GM12878 (cell line): ENCODE measurements around the gene FMO3. TPM values are rescaled to one million over a fixed set of nuclear protein-coding genes. Genes with fewer than 3 reads are reported as not detected.

Source experiments
- ATAC-seq: fragments of 200-7000 bp; cut with Tn5 transposase; 3 replicates; pipeline ENCODE4 v1.9.1; 2020; ENCODE audit warnings: mild to moderate bottlenecking, moderate library complexity
- BruUV-seq: library from RNA; stranded (reverse); fragments of 400-500 nt; replicated peaks from 2 replicates; lab custom pipeline; 2021; lab: Mats Ljungman, UMichigan
- CTCF ChIA-PET: fragments of 300-600 bp; sonication (Branson Sonifier 250); formaldehyde crosslinking; extraction: SDS; loops from one replicate; lab custom pipeline; 2021; ENCODE audit warnings: inconsistent platforms; lab: Yijun Ruan, JAX
- POLR2A ChIA-PET: fragments of 350-600 bp; formaldehyde crosslinking; extraction: SDS; loops from one replicate; lab custom pipeline; 2021; ENCODE audit warnings: inconsistent platforms; lab: Charles Lee
- RAD21 ChIA-PET: fragments of 300-600 bp; sonication (Branson Sonifier 250); formaldehyde crosslinking; loops from one replicate; lab custom pipeline; 2023; ENCODE audit warnings: antibody characterized with exemption; ENCODE audit not compliant: unreplicated experiment; lab: Charles Lee
- SMC1A ChIA-PET: fragments of 300-600 bp; sonication (Branson Sonifier 250); formaldehyde crosslinking; loops from one replicate; lab custom pipeline; 2023; ENCODE audit not compliant: unreplicated experiment, uncharacterized antibody; lab: Charles Lee
- DNase-seq: peaks from one replicate; pipeline ENCODE4 v3.0.0-alpha.2; 2011; ENCODE audit warnings: low read depth, low spot score
- FAIRE-seq: peaks from 3 replicates; lab custom pipeline; 2011; peaks lifted over from hg19 to GRCh38; lab: Jason Lieb, UNC
- H2AFZ ChIP-seq: 2 replicates; pipeline ENCODE4 v1.6.0; 2011; ENCODE audit warnings: low read depth, low read length, control low read depth; ENCODE audit not compliant: control insufficient read depth
- H3K27ac ChIP-seq: 2 replicates; pipeline ENCODE4 v1.5.1; 2011; ENCODE audit warnings: control low read depth; ENCODE audit not compliant: control insufficient read depth, insufficient read depth
- H3K27me3 ChIP-seq, 2 experiments: replicated peaks in 1 of 2; 2 replicates each; pipeline versions ENCODE4 v1.6.0 to v1.6.1; 2011; ENCODE audit warnings: low read length in 1 of 2; ENCODE audit not compliant: control insufficient read depth in 2 of 2, insufficient read depth in 2 of 2
- H3K36me3 ChIP-seq, 2 experiments: 2 replicates each; pipeline ENCODE4 v1.5.1; 2011; ENCODE audit warnings: low read length in 1 of 2; ENCODE audit not compliant: control insufficient read depth in 2 of 2, insufficient read depth in 2 of 2
- H3K4me1 ChIP-seq: 2 replicates; pipeline ENCODE4 v1.6.1; 2011; ENCODE audit warnings: mild to moderate bottlenecking, low read length, moderate library complexity, mixed read lengths; ENCODE audit not compliant: control insufficient read depth, insufficient read depth
- H3K4me2 ChIP-seq: 2 replicates; pipeline ENCODE4 v1.6.0; 2011; ENCODE audit warnings: control low read depth; ENCODE audit not compliant: control insufficient read depth, insufficient read depth
- H3K4me3 ChIP-seq: fragments of 200-600 bp; sonication (generic); 2 replicates; pipeline ENCODE4 v1.5.1; 2016
- H3K79me2 ChIP-seq: 2 replicates; pipeline ENCODE4 v1.6.0; 2011; ENCODE audit warnings: low read length; ENCODE audit not compliant: control insufficient read depth, insufficient read depth
- H3K9ac ChIP-seq: 2 replicates; pipeline ENCODE4 v1.8.0; 2011; ENCODE audit warnings: low read length, control low read depth, mixed read lengths; ENCODE audit not compliant: control insufficient read depth, insufficient read depth
- H3K9me3 ChIP-seq: replicated peaks from 3 replicates; pipeline ENCODE4 v1.5.1; 2011; ENCODE audit warnings: mild to moderate bottlenecking, low read length; ENCODE audit not compliant: control insufficient read depth, insufficient read depth
- H4K20me1 ChIP-seq: 2 replicates; pipeline ENCODE4 v1.6.0; 2011; ENCODE audit not compliant: control insufficient read depth, insufficient read depth
- FOXK2 ChIP-seq: fragments of 450-650 bp; IDR thresholded peaks from 2 replicates; pipeline ENCODE4 v1.6.1; 2017; ENCODE audit warnings: mild to moderate bottlenecking, moderate library complexity
- MEF2A ChIP-seq: IDR thresholded peaks from 2 replicates; pipeline ENCODE4 v1.6.1; 2011; ENCODE audit warnings: low read depth, mild to moderate bottlenecking, low read length, moderate library complexity; ENCODE audit not compliant: insufficient read depth
- MTA2 ChIP-seq: fragments of 450-650 bp; IDR thresholded peaks from 2 replicates; pipeline ENCODE4 v1.6.1; 2016; ENCODE audit warnings: low read depth, mild to moderate bottlenecking, moderate library complexity
- MYC ChIP-seq: IDR thresholded peaks from 2 replicates; pipeline ENCODE4 v1.6.1; 2011; ENCODE audit warnings: mild to moderate bottlenecking, low read length, moderate library complexity, inconsistent platforms; ENCODE audit not compliant: insufficient read depth, insufficient replicate concordance, insufficient read length, severe bottlenecking
- NFYB ChIP-seq: IDR thresholded peaks from 2 replicates; pipeline ENCODE4 v1.6.1; 2011; ENCODE audit warnings: low read depth, mild to moderate bottlenecking, low read length, improper control_type of control experiment, moderate library complexity; ENCODE audit not compliant: insufficient read depth
- NRF1 ChIP-seq: conservative IDR thresholded peaks from 2 replicates; pipeline ENCODE4 v1.6.1; 2011; ENCODE audit warnings: mild to moderate bottlenecking, low read depth, low read length, improper control_type of control experiment
- SREBF1 ChIP-seq: IDR thresholded peaks from 2 replicates; pipeline ENCODE4 v1.6.1; 2012; ENCODE audit warnings: mild to moderate bottlenecking, low read length
- YBX1 ChIP-seq: fragments of 450-650 bp; IDR thresholded peaks from 2 replicates; pipeline ENCODE4 v1.6.1; 2016; ENCODE audit warnings: antibody characterized with exemption
- ZZZ3 ChIP-seq: IDR thresholded peaks from 2 replicates; pipeline ENCODE4 v1.6.1; 2011; ENCODE audit warnings: low read depth; ENCODE audit not compliant: control insufficient read depth, insufficient read length
- WGBS: methylation state at CpG from one replicate; pipeline ENCODE4 v1.1.6; 2016; ENCODE audit warnings: low lambda C conversion rate; ENCODE audit not compliant: insufficient replicate concordance, insufficient coverage; ENCODE audit errors: missing lambda C conversion rate; 5-methylcytosine and 5-hydroxymethylcytosine counted together
- in situ Hi-C: fragments of 300-500 bp; cut with MboI; formaldehyde crosslinking; loops from 9 replicates; pipeline ENCODE4 v1.14.3; 2018; ENCODE audit warnings: mixed read lengths
- intact Hi-C: fragments of 100-400 bp; cut with micrococcal nuclease; formaldehyde crosslinking; loops from one replicate; pipeline ENCODE4 v1.14.2; 2022; ENCODE audit not compliant: unreplicated experiment
- polyA plus RNA-seq, 11 experiments: library from polyadenylated mRNA; depleted of rRNA in 4 of 11; unstranded in 6 of 11; stranded (reverse) in 5 of 11; fragments of >200 nt; fragmentation: Nextera tagmentation in 4 of 11; fragmentation: Illumina TruSeq in 1 of 11; extraction: Ambion mirVana in 4 of 11; extraction: Trizol in 1 of 11; gene quantifications; 1 replicate in 1 of 11; 2 replicates in 10 of 11; pipeline versions ENCODE4 v1.2.1 to v1.2.3, GENCODE V29; 2011 to 2016; ENCODE audit warnings: inconsistent platforms in 2 of 11, missing spikeins in 2 of 11, low read depth in 1 of 11
- total RNA-seq, 4 experiments: library from RNA; depleted of rRNA in 3 of 4; stranded (reverse); fragments of >200 nt in 3 of 4; fragmentation: Illumina TruSeq in 1 of 4; extraction: Trizol in 1 of 4; gene quantifications; 2 replicates each; pipeline versions ENCODE4 v1.2.1 to v1.2.3, GENCODE V29; 2013 to 2021
- TF ChIP-seq, protein P1 (sequence below): IDR thresholded peaks from 2 replicates; pipeline ENCODE4 v1.6.1; 2011; ENCODE audit warnings: borderline replicate concordance, low read depth, mild to moderate bottlenecking, moderate library complexity, mixed read lengths, low read length; ENCODE audit not compliant: insufficient read depth; ENCODE audit errors: extremely low read length
- TF ChIP-seq, protein P2 (sequence below): fragments of 450-650 bp; IDR thresholded peaks from 2 replicates; pipeline ENCODE4 v1.6.1; 2018; ENCODE audit warnings: borderline replicate concordance, mild to moderate bottlenecking; ENCODE audit not compliant: partially characterized antibody

The FMO3 gene
- total and polyA plus RNA-seq, 10 of the 15 experiments (the other 5 are each of a cell fraction or from before 2014, with no cell fraction given) = 0.08 to 0.10 TPM; not detected in 8

DNA sequence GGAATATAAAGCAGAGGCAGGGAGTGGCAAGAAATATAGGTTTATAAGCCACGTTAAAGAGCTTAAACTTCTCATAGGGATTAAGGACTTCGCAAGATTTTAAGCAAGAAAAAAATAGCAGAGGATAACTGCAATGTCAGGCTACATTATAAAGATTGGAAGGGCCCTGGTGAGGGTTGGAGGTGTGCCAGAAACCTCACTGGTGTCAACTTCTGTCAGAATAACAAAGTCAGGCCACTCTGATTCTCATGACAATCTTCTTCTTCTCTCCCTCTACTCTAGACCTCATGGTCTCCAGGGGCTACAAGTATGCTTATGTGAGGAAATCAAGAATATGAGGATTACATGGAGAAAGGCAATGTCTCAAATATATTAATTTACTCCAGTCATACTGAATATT, 61.8 kb downstream of the FMO3 start:
- 0% methylated on average over 2 of the region's 2 CpGs for WGBS
- POLR2A ChIA-PET = no interaction called here
- no peaks in the 10 kb centered on the region for H3K4me1 ChIP-seq

More for the DNA sequence above, 61.8 kb downstream of the FMO3 start:
- H3K4me2 ChIP-seq = no peak overlapping the region
- no peaks in the 10 kb centered on the region for H4K20me1 ChIP-seq
- H3K9me3 ChIP-seq = no peaks in the 10 kb centered on the region
- no TSS peak for BruUV-seq
- no peak overlapping the region for H3K4me3 ChIP-seq
- no peaks in the 10 kb centered on the region for H3K36me3 ChIP-seq
- ChIA-PET RAD21 (no interaction called here), SMC1A (interaction anchor here (0.5 kb wide), 1 partner anchor 116 kb away, joined by 3 read pairs; no protein-coding TSS in a partner anchor)
- no peaks in the 10 kb centered on the region; a peak in 1 of 4 replicates for H3K27me3 ChIP-seq
- FAIRE-seq = no peak
- intact Hi-C loops (no loop called here), in situ Hi-C loops (no loop called here)
- TF ChIP-seq SREBF1 = no peak
- TF ChIP-seq FOXK2 = no peak
- TF ChIP-seq ZZZ3 = no peak
- no peak for TF ChIP-seq MEF2A
- TF ChIP-seq MTA2 = no peak
- TF ChIP-seq, protein P1, sequence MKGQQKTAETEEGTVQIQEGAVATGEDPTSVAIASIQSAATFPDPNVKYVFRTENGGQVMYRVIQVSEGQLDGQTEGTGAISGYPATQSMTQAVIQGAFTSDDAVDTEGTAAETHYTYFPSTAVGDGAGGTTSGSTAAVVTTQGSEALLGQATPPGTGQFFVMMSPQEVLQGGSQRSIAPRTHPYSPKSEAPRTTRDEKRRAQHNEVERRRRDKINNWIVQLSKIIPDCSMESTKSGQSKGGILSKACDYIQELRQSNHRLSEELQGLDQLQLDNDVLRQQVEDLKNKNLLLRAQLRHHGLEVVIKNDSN = no peak
- TF ChIP-seq, protein P2, sequence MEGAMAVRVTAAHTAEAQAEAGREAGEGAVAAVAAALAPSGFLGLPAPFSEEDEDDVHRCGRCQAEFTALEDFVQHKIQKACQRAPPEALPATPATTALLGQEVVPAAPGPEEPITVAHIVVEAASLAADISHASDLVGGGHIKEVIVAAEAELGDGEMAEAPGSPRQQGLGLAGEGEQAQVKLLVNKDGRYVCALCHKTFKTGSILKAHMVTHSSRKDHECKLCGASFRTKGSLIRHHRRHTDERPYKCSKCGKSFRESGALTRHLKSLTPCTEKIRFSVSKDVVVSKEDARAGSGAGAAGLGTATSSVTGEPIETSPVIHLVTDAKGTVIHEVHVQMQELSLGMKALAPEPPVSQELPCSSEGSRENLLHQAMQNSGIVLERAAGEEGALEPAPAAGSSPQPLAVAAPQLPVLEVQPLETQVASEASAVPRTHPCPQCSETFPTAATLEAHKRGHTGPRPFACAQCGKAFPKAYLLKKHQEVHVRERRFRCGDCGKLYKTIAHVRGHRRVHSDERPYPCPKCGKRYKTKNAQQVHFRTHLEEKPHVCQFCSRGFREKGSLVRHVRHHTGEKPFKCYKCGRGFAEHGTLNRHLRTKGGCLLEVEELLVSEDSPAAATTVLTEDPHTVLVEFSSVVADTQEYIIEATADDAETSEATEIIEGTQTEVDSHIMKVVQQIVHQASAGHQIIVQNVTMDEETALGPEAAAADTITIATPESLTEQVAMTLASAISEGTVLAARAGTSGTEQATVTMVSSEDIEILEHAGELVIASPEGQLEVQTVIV = no peak
- TF ChIP-seq NFYB = no peak
- no peak for TF ChIP-seq NRF1
- TF ChIP-seq YBX1 = no peak
- no peak for TF ChIP-seq MYC
- TF ChIP-seq, all 136 proteins: peak for 0
- ATAC-seq (no peak), DNase-seq (no peak)
- Histone ChIP-seq H3K9ac (no peak overlapping the region), H3K79me2 (no peaks in the 10 kb centered on the region), H2AFZ (no peak overlapping the region), H3K27ac (no peak overlapping the region)
- CTCF ChIA-PET = interaction anchor here (1.0 to 1.7 kb wide), 2 partner anchors 14 to 23 kb away, joined by 3 read pairs; no protein-coding TSS in a partner anchor
